ENCODE data around the gene TVP23A. TPM values are rescaled to one million over a fixed set of nuclear protein-coding genes. Genes with fewer than 3 reads are reported as not detected.

TVP23A gene
- total and polyA plus RNA-seq, 10 of the 15 experiments (the other 5 are each of a cell fraction or from before 2014, with no cell fraction given) = 1.1 to 6.4 (median 2.2) TPM

DNA sequence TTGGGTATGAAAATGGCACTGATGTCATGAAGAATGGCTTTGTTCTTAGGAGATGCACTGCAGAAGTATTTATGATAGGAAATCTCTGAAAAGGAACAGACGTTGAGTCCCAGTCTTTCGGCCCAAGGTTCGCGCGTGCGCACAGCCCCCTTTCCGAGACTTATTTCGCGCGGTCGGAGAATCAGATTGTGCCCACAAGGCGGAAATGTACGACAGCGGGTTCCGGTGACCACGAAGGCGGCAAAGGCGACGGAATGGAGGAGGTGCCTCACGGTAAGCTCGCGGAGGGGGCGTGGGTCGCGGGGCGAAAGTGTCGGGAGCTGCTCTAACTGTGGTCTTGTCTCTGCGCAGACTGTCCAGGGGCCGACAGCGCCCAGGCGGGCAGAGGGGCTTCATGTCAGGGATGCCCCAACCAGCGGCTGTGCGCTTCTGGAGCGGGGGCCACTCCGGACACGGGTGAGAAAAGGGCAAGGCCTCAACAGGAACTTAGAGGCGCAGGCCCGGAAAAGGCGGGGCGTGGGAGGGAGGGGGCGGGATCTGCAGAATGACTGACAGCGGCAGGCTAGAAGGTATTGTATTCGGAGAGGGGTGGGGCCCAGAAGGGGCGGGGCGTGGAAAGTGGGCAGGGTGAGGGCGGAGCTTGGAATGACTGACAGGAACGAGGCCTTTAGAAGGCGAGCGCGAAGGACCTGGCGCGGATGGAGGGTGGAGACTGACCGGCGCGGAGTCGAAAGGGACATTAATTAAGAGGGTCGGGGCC lies 74.8 kb downstream of the TVP23A start, which contains the start of gene NUBP1 (continued):
- TF ChIP-seq, protein P1, sequence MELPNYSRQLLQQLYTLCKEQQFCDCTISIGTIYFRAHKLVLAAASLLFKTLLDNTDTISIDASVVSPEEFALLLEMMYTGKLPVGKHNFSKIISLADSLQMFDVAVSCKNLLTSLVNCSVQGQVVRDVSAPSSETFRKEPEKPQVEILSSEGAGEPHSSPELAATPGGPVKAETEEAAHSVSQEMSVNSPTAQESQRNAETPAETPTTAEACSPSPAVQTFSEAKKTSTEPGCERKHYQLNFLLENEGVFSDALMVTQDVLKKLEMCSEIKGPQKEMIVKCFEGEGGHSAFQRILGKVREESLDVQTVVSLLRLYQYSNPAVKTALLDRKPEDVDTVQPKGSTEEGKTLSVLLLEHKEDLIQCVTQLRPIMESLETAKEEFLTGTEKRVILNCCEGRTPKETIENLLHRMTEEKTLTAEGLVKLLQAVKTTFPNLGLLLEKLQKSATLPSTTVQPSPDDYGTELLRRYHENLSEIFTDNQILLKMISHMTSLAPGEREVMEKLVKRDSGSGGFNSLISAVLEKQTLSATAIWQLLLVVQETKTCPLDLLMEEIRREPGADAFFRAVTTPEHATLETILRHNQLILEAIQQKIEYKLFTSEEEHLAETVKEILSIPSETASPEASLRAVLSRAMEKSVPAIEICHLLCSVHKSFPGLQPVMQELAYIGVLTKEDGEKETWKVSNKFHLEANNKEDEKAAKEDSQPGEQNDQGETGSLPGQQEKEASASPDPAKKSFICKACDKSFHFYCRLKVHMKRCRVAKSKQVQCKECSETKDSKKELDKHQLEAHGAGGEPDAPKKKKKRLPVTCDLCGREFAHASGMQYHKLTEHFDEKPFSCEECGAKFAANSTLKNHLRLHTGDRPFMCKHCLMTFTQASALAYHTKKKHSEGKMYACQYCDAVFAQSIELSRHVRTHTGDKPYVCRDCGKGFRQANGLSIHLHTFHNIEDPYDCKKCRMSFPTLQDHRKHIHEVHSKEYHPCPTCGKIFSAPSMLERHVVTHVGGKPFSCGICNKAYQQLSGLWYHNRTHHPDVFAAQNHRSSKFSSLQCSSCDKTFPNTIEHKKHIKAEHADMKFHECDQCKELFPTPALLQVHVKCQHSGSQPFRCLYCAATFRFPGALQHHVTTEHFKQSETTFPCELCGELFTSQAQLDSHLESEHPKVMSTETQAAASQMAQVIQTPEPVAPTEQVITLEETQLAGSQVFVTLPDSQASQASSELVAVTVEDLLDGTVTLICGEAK (IDR thresholded peaks at IDR 0.05; ENCODE audit: borderline replicate concordance) = peak; percentile 93
- peak; percentile 88 for TF ChIP-seq GABPA (IDR thresholded peaks at IDR 0.05; ENCODE audit: low read depth)

DNA sequence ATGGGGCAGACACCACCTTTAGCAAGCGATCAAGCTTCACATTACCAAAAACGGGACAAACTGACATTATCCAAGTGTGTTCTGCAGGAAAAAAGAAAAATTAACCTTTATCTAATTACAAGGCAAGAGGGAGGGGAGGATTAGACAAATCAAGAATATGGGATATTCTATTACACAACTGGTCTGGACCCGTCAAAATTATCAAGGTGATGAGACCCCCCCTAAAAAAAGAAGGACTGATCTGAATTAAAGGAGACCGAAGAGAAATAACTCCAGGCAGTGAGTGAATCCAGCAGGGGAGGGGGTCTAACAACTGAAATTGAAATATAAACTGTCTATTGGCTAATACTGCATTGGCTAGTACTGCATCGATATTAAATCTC lies 75.4 kb downstream of the TVP23A start:
- H3K9ac ChIP-seq (ENCODE audit: control insufficient read depth, insufficient read depth, low read length) = peak overlapping the region; percentile 66
- peak overlapping the region; percentile 74 for H3K27ac ChIP-seq (ENCODE audit: control insufficient read depth, insufficient read depth)
- no peaks in the 10 kb centered on the region for H3K9me3 ChIP-seq (replicated peaks; ENCODE audit: control insufficient read depth, insufficient read depth, low read length)
- intact Hi-C loops (cut with micrococcal nuclease; ENCODE audit: unreplicated experiment) = loop anchor here (1.0 kb wide), 1 partner anchor 32 kb away; no protein-coding TSS in a partner anchor
- in situ Hi-C loops (cut with MboI) = loop anchor here (5.0 kb wide), 3 partner anchors 134 to 431 kb away; partner anchors contain the start of gene CIITA
- peak; percentile 9; the same call in 1 of the 2 replicates for TF ChIP-seq RAD51 (IDR thresholded peaks at IDR 0.05)
- TF ChIP-seq, protein P2, sequence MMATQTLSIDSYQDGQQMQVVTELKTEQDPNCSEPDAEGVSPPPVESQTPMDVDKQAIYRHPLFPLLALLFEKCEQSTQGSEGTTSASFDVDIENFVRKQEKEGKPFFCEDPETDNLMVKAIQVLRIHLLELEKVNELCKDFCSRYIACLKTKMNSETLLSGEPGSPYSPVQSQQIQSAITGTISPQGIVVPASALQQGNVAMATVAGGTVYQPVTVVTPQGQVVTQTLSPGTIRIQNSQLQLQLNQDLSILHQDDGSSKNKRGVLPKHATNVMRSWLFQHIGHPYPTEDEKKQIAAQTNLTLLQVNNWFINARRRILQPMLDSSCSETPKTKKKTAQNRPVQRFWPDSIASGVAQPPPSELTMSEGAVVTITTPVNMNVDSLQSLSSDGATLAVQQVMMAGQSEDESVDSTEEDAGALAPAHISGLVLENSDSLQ (IDR thresholded peaks at IDR 0.05) = no peak
- FAIRE-seq (no peak), ATAC-seq (no peak), DNase-seq (ENCODE audit: low read depth, low spot score) (no peak)
- BruUV-seq (replicated peaks) = no TSS peak
- peaks cover 1 to 4% of the 10 kb centered on the region in 2 experiments; a peak in 1 of 4 replicates for H3K36me3 ChIP-seq (ENCODE audit: control insufficient read depth in 2 of 2, insufficient read depth in 2 of 2, low read length in 1 of 2)
- peak overlapping the region; percentile 78 for H2AFZ ChIP-seq (ENCODE audit: control insufficient read depth, low read depth, low read length)
- ChIA-PET SMC1A (ENCODE audit: uncharacterized antibody, unreplicated experiment) (interaction anchor here (0.6 to 3.8 kb wide), 10 partner anchors 12 to 205 kb away, joined by 3 to 22 read pairs (median 6); partner anchors contain the start of genes CIITA and DEXI), POLR2A (interaction anchor here (0.6 to 2.6 kb wide), 9 partner anchors 10 to 199 kb away, joined by 3 to 19 read pairs (median 8); partner anchors contain the start of genes CIITA and DEXI), CTCF (interaction anchor here (1.4 to 1.6 kb wide), 3 partner anchors 8 to 168 kb away, joined by 3 to 4 read pairs (median 3); partner anchors contain the start of gene CIITA), RAD21 (ENCODE audit: unreplicated experiment) (interaction anchor here (0.7 to 4.0 kb wide), 11 partner anchors 11 to 198 kb away, joined by 3 to 52 read pairs (median 5); partner anchors contain the start of gene CIITA)
- 21% methylated on average over 5 of the region's 5 CpGs for WGBS (ENCODE audit: insufficient coverage, insufficient replicate concordance, low lambda C conversion rate, missing lambda C conversion rate)
- H3K4me2 ChIP-seq (ENCODE audit: control insufficient read depth, insufficient read depth) = peak overlapping the region; percentile 80
- H4K20me1 ChIP-seq (ENCODE audit: control insufficient read depth, insufficient read depth) = no peaks in the 10 kb centered on the region
- peaks cover 43% of the 10 kb centered on the region for H3K4me1 ChIP-seq (ENCODE audit: control insufficient read depth, insufficient read depth, low read length)
- H3K27me3 ChIP-seq (replicated peaks in 1 of 2; ENCODE audit: control insufficient read depth in 2 of 2, insufficient read depth in 2 of 2, low read length in 1 of 2) = no peaks in the 10 kb centered on the region
- peak overlapping the region; percentile 67 for H3K4me3 ChIP-seq
- H3K79me2 ChIP-seq (ENCODE audit: control insufficient read depth, insufficient read depth, low read length) = peaks cover 4% of the 10 kb centered on the region
